H9 (cell line): ENCODE data around the gene CDH26. TPM values are rescaled to one million over a fixed set of nuclear protein-coding genes. Genes with fewer than 3 reads are reported as not detected.

Source experiments
- DNase-seq: peaks from one replicate; pipeline ENCODE4 v3.0.0-alpha.2; 2017
- H2AFZ ChIP-seq: one replicate; pipeline ENCODE4 v1.6.1; 2013; ENCODE audit warnings: mild to moderate bottlenecking, low read length, control low read depth, moderate library complexity
- H2AK5ac ChIP-seq: 2 replicates; pipeline ENCODE4 v1.6.1; 2013; ENCODE audit warnings: low read length, control low read depth, mixed read lengths; ENCODE audit not compliant: insufficient read length
- H2BK120ac ChIP-seq: one replicate; pipeline ENCODE4 v1.6.1; 2013; ENCODE audit warnings: low read depth, mild to moderate bottlenecking, low read length, control low read depth, inconsistent platforms; ENCODE audit not compliant: poor library complexity, severe bottlenecking
- H2BK12ac ChIP-seq: 2 replicates; pipeline ENCODE4 v1.6.1; 2013; ENCODE audit warnings: low read length, control low read depth, mixed read lengths, low read depth; ENCODE audit not compliant: insufficient read length
- H2BK15ac ChIP-seq: 2 replicates; pipeline ENCODE4 v1.6.1; 2013; ENCODE audit warnings: low read depth, low read length, control low read depth
- H2BK20ac ChIP-seq: one replicate; pipeline ENCODE4 v1.6.1; 2013; ENCODE audit warnings: low read depth, mild to moderate bottlenecking, low read length, control low read depth, inconsistent platforms; ENCODE audit not compliant: poor library complexity, severe bottlenecking
- H2BK5ac ChIP-seq: 2 replicates; pipeline ENCODE4 v1.6.1; 2013; ENCODE audit warnings: low read length, control low read depth, mixed read lengths; ENCODE audit not compliant: insufficient read length
- H3K14ac ChIP-seq: 2 replicates; pipeline ENCODE4 v1.6.1; 2013; ENCODE audit warnings: low read length, control low read depth; ENCODE audit not compliant: insufficient read depth
- H3K18ac ChIP-seq: 2 replicates; pipeline ENCODE4 v1.6.1; 2013; ENCODE audit warnings: low read depth, mild to moderate bottlenecking, mixed read lengths, low read length, control low read depth; ENCODE audit not compliant: insufficient read length
- H3K23ac ChIP-seq: 2 replicates; pipeline ENCODE4 v1.6.1; 2013; ENCODE audit warnings: low read length, control low read depth, mixed read lengths, low read depth; ENCODE audit not compliant: insufficient read length
- H3K23me2 ChIP-seq: 2 replicates; pipeline ENCODE4 v1.6.1; 2013; ENCODE audit warnings: low read depth, mild to moderate bottlenecking, mixed read lengths, low read length, control low read depth; ENCODE audit not compliant: insufficient read length, poor library complexity, severe bottlenecking
- H3K27ac ChIP-seq: 2 replicates; pipeline ENCODE4 v1.5.1; 2013; ENCODE audit warnings: low read length, control low read depth, mixed read lengths, low read depth; ENCODE audit not compliant: insufficient read length
- H3K27me3 ChIP-seq: 2 replicates; pipeline ENCODE4 v1.6.1; 2013; ENCODE audit warnings: low read length, control low read depth, inconsistent platforms; ENCODE audit not compliant: insufficient read depth
- H3K4ac ChIP-seq: 2 replicates; pipeline ENCODE4 v1.6.1; 2013; ENCODE audit warnings: low read depth, mild to moderate bottlenecking, control low read depth, inconsistent platforms, low read length, moderate library complexity
- H3K4me1 ChIP-seq: 2 replicates; pipeline ENCODE4 v1.6.1; 2013; ENCODE audit warnings: low read length, control low read depth, inconsistent platforms; ENCODE audit not compliant: insufficient read depth
- H3K4me2 ChIP-seq: 2 replicates; pipeline ENCODE4 v1.6.1; 2013; ENCODE audit warnings: low read length, control low read depth, mixed read lengths; ENCODE audit not compliant: insufficient read length, insufficient read depth
- H3K56ac ChIP-seq: 2 replicates; pipeline ENCODE4 v1.6.1; 2013; ENCODE audit warnings: low read depth, mild to moderate bottlenecking, mixed read lengths, low read length, control low read depth; ENCODE audit not compliant: insufficient read length
- H3K79me1 ChIP-seq: 2 replicates; pipeline ENCODE4 v1.6.1; 2013; ENCODE audit warnings: low read depth, mild to moderate bottlenecking, moderate library complexity, low read length, control low read depth, inconsistent platforms; ENCODE audit not compliant: insufficient read depth, poor library complexity, severe bottlenecking
- H3K79me2 ChIP-seq: 2 replicates; pipeline ENCODE4 v1.6.1; 2013; ENCODE audit warnings: low read length, control low read depth, inconsistent platforms; ENCODE audit not compliant: insufficient read depth
- H3K9ac ChIP-seq: 2 replicates; pipeline ENCODE4 v1.6.1; 2013; ENCODE audit warnings: low read length, control low read depth, mixed read lengths; ENCODE audit not compliant: insufficient read length; ENCODE audit errors: extremely low read depth
- H3K9me3 ChIP-seq: one replicate; pipeline ENCODE4 v1.6.1; 2013; ENCODE audit warnings: low read depth, low read length, inconsistent platforms; ENCODE audit not compliant: control insufficient read depth
- H3T11ph ChIP-seq: one replicate; pipeline ENCODE4 v1.6.1; 2013; ENCODE audit warnings: mild to moderate bottlenecking, low read length, control low read depth, inconsistent platforms
- H4K20me1 ChIP-seq: one replicate; pipeline ENCODE4 v1.6.1; 2013; ENCODE audit not compliant: control insufficient read depth, insufficient read length, insufficient read depth
- H4K5ac ChIP-seq: 2 replicates; pipeline ENCODE4 v1.6.1; 2013; ENCODE audit warnings: low read depth, mild to moderate bottlenecking, mixed read lengths, low read length, control low read depth; ENCODE audit not compliant: insufficient read length
- H4K8ac ChIP-seq: replicated peaks from 2 replicates; pipeline ENCODE4 v1.6.1; 2013; ENCODE audit warnings: low read length, control low read depth, mixed read lengths, low read depth; ENCODE audit not compliant: insufficient read length
- H4K91ac ChIP-seq: 2 replicates; pipeline ENCODE4 v1.6.1; 2013; ENCODE audit warnings: low read depth, mild to moderate bottlenecking, moderate library complexity, mixed read lengths, low read length, control low read depth; ENCODE audit not compliant: insufficient read length
- H3K27ac Mint-ChIP-seq, 3 experiments: 2 replicates in 2 of 3; 3 replicates in 1 of 3; pipeline ENCODE4 v1.8.0; 2020 to 2021; ENCODE audit warnings: mixed read lengths in 3 of 3, mild to moderate bottlenecking in 1 of 3, moderate library complexity in 1 of 3
- H3K27me3 Mint-ChIP-seq: 2 replicates; pipeline ENCODE4 v1.8.0; 2021; ENCODE audit warnings: low read depth, mild to moderate bottlenecking, moderate library complexity, mixed read lengths
- H3K36me3 Mint-ChIP-seq, 3 experiments: 2 replicates in 2 of 3; 3 replicates in 1 of 3; pipeline ENCODE4 v1.8.0; 2020 to 2021; ENCODE audit warnings: low read depth in 3 of 3, mixed read lengths in 3 of 3; ENCODE audit not compliant: insufficient read depth in 1 of 3
- H3K4me1 Mint-ChIP-seq, 2 experiments: 2 replicates each; pipeline ENCODE4 v1.8.0; 2020; ENCODE audit warnings: mixed read lengths in 2 of 2
- H3K4me3 Mint-ChIP-seq, 2 experiments: 2 replicates in 1 of 2; 3 replicates in 1 of 2; pipeline ENCODE4 v1.8.0; 2020 to 2021; ENCODE audit warnings: mild to moderate bottlenecking in 2 of 2, mixed read lengths in 2 of 2, moderate library complexity in 1 of 2
- H3K9me3 Mint-ChIP-seq, 2 experiments: 2 replicates in 1 of 2; 3 replicates in 1 of 2; pipeline ENCODE4 v1.8.0; 2020; ENCODE audit warnings: mild to moderate bottlenecking in 2 of 2, mixed read lengths in 2 of 2, moderate library complexity in 1 of 2
- CTCF ChIP-seq: fragments of 200-600 bp; sonication (generic); conservative IDR thresholded peaks from 3 replicates; pipeline ENCODE4 v1.8.0; 2021; ENCODE audit warnings: antibody characterized with exemption, mild to moderate bottlenecking
- WGBS: extraction: QIAGEN DNeasy Blood & Tissue Kit; methylation state at CpG from one replicate; pipeline ENCODE4 v1.1.7; 2013; ENCODE audit warnings: missing lambda C conversion rate, low lambda C conversion rate, mixed read lengths; ENCODE audit not compliant: insufficient read length; ENCODE audit errors: extremely low coverage; 5-methylcytosine and 5-hydroxymethylcytosine counted together
- total RNA-seq: library from RNA; stranded (reverse); gene quantifications from 2 replicates; pipeline ENCODE4 v1.2.1, GENCODE V29; 2021

Gene CDH26
- total RNA-seq, 1 experiment from 2014 or later = 0.79 TPM

DNA sequence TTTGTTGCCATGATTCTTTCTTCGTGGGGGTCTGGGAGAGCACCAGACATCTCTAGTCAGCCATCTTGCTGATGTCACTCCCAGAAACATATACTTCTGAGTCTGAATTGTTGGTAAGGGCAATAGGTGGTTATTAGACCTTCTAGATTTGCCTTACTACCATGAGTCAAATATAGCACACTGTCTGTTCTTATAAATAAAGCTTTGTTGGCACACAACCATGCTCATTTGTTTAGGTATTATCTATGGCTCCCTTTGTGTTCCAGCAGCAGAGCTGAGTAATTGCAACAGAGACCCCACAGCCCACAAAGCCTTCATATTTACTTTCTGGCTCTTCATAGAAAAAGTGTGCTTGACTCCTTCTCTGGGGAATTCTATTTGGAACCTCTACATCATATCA, 62.9 kb downstream of the CDH26 start:
- no peak for DNase-seq
- H3K56ac ChIP-seq = no peak overlapping the region
- H3K9ac ChIP-seq = no peak overlapping the region
- H2BK5ac ChIP-seq = no peak overlapping the region
- H3K79me1 ChIP-seq = no peaks in the 10 kb centered on the region
- H4K91ac ChIP-seq = no peak overlapping the region
- H4K20me1 ChIP-seq = no peaks in the 10 kb centered on the region
- no peak overlapping the region for H2AK5ac ChIP-seq
- TF ChIP-seq CTCF = no peak
- H4K8ac ChIP-seq = no peak overlapping the region
- no peak overlapping the region for H3T11ph ChIP-seq
- H3K4ac ChIP-seq = no peak overlapping the region
- Mint-ChIP-seq H3K27me3 (peaks cover 5% of the 10 kb centered on the region; the same call in 1 of the 2 replicates), H3K36me3 (no peaks in the 10 kb centered on the region; a peak in 1 of 7 replicates), H3K4me3 (no peak overlapping the region), H3K9me3 (peaks cover 3% of the 10 kb centered on the region in 2 experiments; a peak in 3 of 5 replicates), H3K4me1 (peaks cover 2 to 8% of the 10 kb centered on the region in 2 experiments; a peak in 3 of 4 replicates), H3K27ac (no peak overlapping the region)
- no peak overlapping the region for H2AFZ ChIP-seq
- no peaks in the 10 kb centered on the region for H3K27me3 ChIP-seq
- H2BK15ac ChIP-seq = no peak overlapping the region
- H3K27ac ChIP-seq = no peak overlapping the region
- H2BK20ac ChIP-seq = no peak overlapping the region
- H3K18ac ChIP-seq = no peak overlapping the region
- no peaks in the 10 kb centered on the region for H3K79me2 ChIP-seq
- no peaks in the 10 kb centered on the region; the same call in 1 of the 2 replicates for H3K4me1 ChIP-seq
- H2BK12ac ChIP-seq = no peak overlapping the region
- no peak overlapping the region for H3K23ac ChIP-seq
- no peaks in the 10 kb centered on the region for H3K23me2 ChIP-seq
- WGBS = no CpG with 5 or more reads among the region's 1 CpG
- no peak overlapping the region for H3K4me2 ChIP-seq
- no peaks in the 10 kb centered on the region for H3K9me3 ChIP-seq
- no peak overlapping the region for H2BK120ac ChIP-seq
- no peak overlapping the region for H4K5ac ChIP-seq
- no peak overlapping the region for H3K14ac ChIP-seq
